Brain pericyte (primary cell): ENCODE results near the gene OBSCN.

Source experiments
- DNase-seq: peaks from one replicate; pipeline ENCODE4 v3.0.0-alpha.2; 2012; ENCODE audit warnings: low read depth, low spot score

Gene OBSCN, protein sequence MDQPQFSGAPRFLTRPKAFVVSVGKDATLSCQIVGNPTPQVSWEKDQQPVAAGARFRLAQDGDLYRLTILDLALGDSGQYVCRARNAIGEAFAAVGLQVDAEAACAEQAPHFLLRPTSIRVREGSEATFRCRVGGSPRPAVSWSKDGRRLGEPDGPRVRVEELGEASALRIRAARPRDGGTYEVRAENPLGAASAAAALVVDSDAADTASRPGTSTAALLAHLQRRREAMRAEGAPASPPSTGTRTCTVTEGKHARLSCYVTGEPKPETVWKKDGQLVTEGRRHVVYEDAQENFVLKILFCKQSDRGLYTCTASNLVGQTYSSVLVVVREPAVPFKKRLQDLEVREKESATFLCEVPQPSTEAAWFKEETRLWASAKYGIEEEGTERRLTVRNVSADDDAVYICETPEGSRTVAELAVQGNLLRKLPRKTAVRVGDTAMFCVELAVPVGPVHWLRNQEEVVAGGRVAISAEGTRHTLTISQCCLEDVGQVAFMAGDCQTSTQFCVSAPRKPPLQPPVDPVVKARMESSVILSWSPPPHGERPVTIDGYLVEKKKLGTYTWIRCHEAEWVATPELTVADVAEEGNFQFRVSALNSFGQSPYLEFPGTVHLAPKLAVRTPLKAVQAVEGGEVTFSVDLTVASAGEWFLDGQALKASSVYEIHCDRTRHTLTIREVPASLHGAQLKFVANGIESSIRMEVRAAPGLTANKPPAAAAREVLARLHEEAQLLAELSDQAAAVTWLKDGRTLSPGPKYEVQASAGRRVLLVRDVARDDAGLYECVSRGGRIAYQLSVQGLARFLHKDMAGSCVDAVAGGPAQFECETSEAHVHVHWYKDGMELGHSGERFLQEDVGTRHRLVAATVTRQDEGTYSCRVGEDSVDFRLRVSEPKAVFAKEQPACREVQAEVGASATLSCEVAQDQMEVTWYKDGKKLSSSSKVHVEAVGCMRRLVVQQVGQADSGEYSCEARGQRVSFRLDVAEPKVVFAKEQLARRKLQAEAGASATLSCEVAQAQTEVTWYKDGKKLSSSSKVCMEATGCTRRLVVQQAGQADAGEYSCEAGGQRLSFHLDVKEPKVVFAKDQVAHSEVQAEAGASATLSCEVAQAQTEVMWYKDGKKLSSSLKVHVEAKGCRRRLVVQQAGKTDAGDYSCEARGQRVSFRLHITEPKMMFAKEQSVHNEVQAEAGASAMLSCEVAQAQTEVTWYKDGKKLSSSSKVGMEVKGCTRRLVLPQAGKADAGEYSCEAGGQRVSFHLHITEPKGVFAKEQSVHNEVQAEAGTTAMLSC (N-terminal part only)

DNA sequence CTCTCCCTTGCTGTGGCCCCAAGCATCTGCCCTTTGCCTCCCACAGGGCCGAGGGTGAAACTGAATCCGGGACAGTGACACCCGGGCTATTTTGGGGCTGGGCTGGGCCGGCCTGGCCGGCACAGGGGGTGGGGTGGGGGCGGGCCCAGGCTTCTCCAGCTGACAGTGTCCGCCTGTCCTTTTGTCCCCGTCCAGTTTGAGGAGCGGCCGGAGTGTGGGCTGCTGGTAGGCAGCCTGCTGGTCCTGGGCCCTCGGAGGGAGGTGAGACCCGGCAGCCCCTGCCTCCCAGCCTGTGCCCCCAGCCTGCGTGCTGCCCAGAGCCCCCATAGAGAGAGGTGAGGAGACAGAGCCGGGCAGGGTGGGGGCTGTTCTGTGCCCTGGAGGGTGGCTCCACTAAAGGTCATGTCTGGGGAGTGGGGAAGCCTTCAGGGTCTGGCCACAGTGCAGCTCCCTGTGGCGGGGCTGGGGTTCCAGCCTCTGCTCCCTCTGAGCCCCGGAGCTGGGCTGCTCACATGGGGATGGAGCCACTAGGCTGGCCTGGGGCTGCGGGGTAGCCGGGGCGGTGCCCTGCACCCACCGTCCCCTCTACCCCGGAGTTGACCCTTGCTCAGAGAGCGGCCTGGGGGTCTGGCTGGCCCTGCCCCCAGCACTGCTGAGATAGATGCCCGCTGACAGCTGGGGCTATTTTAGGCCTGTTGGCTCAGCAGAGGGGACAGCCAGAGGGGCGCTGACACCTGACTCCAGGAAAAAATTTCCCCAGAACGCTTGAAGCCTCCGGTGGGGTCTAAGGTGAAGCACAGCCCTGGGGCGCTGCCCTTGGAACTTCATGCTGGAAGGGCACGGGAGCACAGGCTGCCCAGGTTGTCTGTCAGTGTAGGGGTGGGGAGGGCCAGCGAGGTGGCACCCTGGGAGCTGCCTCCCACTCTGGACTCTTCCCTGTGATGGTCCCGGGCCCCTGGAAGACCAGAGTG is at the start of gene OBSCN:
OBSCN (plus strand) TSS at position 194 of the 971 bp plus-strand sequence. CDS start 3,740 bp downstream, outside the sequence.
- no peak for DNase-seq

DNA sequence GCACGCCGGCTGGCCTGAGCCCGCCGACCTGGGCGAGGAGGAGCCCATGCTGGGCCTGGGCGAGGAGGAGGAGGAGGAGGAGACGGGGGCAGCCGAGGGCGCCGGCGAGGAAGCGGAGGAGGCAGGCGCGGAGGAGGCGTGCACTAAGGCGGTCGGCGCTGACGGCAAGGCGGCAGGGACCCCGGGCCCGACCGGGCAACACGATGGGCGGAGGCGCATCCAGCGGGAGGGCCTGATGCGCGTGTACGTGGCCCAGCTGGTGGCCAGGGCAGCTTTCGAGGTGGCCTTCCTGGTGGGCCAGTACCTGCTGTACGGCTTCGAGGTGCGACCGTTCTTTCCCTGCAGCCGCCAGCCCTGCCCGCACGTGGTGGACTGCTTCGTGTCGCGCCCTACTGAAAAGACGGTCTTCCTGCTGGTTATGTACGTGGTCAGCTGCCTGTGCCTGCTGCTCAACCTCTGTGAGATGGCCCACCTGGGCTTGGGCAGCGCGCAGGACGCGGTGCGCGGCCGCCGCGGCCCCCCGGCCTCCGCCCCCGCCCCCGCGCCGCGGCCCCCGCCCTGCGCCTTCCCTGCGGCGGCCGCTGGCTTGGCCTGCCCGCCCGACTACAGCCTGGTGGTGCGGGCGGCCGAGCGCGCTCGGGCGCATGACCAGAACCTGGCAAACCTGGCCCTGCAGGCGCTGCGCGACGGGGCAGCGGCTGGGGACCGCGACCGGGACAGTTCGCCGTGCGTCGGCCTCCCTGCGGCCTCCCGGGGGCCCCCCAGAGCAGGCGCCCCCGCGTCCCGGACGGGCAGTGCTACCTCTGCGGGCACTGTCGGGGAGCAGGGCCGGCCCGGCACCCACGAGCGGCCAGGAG is 49.5 kb upstream of the OBSCN start:
- DNase-seq = no peak

DNA sequence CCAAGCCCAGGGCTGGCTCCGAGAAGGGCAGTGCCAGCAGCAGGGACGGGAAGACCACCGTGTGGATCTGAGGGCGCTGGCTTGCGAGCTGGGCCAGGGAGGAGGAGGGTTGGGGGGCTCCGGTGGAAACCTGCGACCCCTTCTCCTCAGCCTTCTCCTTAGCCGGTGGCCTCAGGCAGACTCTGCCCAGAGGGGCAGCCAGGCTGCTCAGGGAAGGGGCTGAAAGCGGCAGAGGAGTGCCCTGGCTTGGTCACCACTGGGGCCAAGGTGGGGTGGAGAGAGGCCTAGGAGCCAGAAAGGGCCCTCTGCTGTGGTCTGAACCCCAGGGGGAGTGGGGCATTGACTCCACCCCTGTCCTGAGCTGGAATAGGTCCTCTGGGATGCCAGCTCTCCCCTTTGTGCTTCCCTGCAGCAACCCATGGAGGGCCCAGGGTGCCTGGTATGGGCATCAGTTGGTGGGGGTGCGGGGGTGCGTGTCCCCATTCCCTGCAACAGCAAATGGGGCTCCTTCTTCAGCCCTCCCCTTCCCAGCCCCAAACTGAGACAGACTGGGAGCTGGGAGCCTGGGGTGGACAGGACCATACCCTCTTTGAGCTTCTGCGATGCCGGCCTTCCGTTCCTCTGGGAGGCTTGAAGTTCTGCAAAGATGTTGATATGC is 48.7 kb upstream of the OBSCN start:
- no peak for DNase-seq

DNA sequence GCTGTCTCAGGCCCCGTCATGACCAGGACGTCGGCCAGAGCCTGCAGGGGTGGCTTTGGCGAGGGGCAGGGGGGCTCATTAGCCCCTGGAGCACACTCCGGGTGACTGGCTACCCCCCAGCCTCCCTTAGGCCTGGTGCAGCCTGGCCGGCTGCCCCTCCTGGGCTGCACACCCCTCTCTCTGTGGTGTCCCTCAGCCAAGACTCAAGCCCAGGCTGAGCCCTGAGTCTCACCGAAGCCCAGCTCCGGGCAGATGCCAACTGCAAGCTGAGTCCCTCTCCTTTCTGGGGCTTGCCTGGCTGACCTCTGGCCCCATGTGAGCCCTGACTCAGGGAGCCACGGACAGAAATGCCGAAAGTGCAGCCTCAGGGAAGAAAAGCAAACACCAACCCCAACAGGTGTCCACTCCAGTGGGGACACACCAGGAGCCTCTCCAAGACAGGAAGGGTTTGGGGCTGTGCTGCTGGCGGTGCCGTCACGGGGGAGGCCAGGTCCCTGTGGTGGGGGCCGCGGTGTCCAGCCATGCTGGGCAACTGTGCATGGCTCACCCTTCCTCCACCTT is 47.6 kb upstream of the OBSCN start:
- DNase-seq = no peak

DNA sequence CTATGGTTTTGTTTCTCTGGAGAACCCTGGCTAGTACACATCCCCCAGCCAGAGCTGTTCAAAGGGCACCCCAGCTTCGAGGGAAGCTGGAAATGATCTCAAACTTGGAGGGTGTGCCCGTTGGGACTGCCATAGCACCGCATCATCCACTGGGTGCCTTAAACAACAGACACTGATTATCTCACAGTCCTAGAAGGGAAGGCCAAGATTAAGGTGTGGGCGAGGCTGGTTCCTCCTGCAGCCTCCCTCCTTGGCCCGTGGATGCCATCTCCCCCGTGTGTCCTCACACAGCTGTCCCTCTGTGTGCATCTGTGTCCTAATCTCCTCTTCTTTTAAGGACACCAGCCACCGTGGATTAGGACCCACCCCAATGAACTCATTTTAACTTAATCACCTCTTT is 46.5 kb upstream of the OBSCN start:
- DNase-seq = no peak

DNA sequence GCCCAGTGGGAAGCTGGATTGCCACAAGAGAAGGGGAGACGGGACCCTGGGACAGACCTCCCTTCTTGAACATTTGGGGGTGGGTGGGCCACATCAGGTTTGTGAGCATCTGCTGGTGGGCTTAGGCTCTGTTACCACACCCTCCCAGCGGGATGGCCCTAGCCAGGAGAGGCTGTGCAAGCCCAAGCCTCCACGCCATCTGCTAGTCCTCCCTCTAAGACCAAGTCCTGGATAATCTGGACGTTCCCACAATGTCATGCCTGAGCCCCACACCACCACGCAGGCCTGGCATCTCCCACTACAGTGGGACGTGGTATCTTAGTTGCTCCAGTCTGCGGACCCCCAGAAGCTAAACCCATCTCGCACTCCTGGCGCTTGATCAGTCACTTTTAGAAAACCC is 46.0 kb upstream of the OBSCN start:
- no peak for DNase-seq

DNA sequence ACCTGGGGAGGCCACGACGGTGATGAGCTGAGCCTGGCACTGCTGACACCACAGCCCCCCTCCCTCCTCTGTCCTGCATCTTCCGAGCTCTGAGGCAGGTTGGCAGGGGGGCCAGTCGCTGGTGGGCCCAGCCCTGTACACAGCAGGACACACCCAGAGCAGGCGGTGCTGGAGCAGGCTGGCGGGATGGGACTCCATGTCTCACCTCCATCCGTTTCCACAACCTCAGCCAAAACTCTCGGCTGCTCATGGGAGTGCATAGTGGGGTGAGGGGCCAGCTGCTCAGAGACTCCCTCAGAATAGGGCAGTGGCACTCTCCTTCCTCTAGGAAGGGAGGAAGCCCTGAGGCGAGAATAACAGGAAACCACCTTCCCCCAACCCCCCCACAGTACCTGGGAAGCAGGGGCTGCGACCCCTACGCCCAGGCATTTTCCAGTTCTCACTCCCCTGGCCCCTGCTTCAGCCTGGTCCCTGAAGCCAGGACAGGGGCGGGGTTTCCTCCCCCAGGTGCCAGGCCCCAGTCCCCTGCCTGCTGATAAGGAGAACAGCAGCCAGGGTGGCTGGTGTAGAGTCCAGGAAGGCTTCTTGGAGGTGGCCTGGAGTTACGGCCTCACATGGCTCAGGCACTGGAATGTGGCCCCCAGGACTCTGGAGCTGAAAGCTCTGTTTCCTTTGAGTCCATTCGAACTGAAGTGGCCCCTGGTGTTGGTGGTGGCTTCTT is 45.4 kb upstream of the OBSCN start:
- DNase-seq = no peak

DNA sequence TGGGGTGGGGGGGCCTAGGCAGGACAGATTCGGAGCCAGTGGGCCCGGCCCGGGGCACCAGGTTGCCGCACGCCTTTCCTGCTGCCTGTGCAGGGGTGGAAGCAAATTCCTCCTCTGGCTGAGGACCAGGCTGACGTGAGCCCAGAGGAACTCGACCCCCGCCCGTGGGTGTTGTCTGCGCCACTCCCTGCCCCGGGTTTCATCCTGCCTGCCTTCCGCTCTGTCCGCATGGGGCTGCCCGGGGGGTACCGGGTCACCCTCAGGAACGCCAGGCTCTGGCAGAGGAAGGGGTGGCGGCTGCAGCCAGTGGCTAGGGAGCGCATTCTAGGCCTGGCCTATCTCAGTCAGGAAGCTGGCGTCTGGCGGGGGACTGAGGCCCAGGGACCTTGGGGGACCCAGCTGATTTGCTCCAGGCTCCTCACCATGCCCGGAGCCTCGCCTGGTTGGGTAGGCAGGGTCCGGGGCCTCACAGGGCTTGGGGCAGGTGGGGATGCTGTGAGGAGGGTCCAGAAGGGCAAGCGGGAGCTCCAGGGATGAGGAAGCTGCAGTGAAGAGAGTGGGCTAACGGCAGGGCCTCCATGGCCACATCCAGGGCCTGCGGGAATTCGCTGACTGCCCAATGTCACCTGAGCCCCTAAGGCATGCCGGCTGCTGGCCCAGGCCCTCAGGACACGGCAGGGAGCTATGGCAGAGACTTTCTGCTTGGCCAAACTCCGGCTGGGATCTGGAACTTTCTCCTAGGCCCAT is 44.7 kb upstream of the OBSCN start:
- no peak for DNase-seq

DNA sequence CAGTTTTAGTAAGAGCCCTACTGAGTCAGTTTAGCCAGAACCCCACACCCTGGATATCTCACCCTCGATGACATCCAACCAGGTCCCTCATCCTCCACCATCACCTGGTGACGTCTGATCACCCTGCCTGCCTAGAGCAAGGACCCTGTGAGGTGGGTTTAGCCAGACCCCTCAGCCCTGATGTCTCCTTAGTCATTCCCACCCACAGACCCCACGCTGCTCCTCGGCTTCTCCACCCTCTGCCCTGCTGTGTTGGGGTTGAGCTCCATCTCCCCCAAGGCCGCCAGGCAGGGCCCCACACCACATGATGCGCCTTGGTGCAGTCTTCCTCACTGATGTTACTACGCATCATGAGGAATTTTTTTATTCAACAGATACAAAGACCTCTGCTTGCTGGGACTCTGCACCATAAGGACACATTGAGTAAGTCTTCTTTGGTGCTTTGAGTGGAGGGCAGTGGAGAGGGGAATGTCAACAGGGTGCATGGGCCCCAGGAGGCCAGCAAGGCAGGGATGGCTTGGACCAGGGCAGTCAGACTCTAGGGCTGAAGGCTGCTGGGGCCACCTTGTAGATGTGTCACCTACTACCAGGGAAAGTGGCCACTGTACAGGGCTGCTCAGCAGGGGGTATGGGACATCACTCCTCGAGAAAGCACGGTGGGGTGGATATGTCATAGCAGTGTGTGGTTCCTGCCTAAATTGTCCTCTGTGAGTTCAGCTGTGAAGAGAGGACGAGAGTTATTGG is 43.9 kb upstream of the OBSCN start:
- no peak for DNase-seq

DNA sequence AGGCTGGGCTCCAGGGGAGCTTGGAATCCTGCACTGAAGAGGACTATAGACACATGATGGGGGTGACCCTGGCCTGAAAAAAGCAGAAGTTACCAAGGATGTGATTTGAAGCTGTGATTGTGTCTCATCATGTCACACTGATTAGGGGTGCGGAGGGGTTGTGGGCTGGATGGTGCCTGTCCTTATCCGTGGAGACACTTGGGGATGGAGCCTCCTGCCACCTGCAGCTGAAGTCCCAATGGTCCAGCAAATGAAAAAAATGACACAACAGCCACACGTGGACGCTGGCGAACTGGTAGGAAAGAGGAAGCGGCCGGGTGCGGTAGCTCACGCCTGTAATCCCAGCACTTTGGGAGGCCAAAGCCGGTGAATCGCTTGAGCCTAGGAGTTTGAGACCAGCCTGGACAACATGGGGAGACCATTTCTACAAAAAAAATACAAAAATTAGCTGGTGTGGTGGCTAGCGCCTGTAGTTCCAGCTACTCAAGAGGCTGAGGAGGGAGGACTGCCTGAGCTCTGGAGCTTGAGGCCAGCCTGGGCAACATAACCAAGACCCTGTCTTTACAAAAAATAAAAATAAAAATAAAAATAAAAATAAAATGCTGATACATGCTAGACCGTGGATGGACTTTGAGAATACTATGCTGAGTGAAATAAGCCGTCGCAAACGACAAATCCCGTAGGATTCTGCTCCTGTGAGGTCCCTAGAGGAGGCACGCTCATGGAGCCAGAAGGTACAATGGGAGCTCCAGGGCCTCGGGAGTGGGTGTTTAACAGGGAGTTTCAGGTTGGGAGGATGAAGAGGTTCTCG is 43.1 kb upstream of the OBSCN start:
- no peak for DNase-seq

DNA sequence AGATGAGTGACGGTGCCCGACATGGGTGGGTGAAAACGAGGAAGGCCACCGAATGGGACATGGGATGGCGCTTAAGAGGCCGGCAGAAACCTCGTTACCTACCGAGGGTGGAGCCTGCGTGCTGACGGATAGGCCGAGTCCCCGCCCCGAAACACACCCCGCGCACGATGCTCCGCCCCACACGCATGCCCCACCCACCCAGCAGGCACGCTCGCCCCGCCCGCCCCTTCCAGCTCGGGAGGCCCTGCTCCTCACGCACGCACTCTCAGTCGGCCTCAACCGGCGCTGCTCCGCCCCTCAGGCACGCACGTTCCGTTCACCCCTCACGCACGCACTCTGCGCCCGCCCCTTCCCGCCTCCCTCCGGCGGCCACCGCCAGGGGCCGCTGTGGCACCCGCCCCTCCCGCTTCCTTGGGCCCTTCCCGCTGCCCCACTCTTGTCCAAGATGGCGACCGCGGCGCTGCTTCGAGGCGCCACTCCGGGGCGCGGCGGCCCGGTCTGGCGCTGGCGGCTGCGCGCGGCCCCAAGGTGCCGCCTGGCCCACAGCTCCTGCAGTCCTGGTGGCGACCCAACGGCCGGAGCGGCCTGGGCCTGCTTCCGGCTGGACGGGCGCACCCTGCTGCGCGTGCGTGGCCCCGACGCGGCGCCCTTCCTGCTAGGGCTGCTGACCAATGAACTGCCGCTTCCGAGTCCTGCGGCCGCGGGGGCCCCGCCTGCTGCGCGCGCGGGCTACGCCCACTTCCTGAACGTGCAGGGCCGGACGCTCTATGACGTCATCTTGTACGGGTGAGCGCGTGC is 42.3 kb upstream of the OBSCN start, which contains the start of gene IBA57:
IBA57 (plus strand) TSS at position 433 of the 798 bp plus-strand sequence; CDS start at position 446, 13 bp downstream.
- DNase-seq = peak; percentile 98

DNA sequence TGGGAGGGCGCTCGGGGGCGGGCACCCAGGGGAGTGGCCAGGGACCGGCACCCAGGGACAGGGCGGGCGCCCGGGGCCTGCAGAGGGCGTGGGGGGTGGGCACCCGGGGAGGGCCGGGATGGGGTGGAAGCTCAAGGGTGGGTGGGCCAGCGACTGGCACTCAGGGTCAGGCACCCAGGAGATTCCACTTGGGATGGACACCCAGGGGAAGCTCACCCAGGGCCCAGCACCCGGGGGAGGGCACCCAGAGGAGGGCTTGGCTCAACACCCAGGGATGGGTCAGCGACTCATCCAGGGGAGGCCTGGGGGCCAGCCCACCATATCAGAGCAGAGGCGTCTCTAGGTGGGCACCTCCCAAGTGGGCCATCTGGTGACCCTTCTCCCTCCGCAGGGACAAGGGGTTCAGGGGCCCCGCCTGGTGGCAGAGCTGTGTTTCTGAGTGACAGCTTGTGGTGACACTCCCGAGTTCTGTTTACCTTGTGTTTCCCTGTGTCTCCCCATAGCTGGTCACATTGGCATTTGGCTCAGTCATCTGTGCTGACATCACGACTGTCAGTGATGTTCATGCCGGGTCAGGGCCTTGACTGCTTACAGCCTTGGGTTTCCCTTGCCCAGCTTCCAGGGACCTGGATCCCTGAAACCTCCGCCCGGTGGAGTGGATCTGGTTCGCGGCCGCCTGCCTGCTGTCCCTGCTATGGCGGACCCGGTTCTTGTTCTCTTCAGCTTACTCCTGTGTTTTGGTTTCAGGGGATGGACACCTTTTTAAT is 41.5 kb upstream of the OBSCN start:
- no peak for DNase-seq

DNA sequence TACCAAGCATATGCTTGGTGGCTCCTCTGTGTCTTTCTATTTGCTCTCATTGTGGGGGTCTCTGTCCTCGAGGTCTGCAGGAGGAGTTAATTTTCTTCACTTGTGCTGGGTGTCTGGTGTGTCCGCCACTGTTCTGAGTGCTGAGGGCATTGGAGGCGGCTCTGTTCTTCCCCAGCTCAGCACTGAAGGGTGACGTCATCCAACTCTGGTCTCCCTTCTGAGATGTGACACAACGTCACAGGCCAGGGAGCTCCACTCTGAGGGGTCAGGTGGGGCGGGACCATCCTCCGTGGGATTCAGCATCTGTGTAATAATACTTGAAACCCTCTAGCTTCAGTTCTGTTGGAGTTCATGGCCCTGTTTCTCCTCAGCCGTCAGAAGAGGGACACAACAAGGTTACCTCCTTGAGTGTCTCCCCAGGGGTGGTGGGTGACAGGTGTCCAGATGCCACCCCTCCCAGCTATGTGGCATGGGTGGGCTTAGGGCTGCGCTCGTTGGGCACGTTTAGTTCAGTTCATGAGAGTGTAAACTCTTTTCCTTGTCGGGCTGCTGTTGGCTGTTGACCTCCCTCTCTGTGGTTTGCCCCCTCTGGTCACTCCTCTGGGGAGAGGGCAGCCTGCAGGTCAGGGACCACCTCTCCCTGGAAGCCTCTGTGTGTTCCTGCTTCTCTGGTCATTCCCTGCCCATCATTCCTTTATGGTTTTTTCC is 39.1 kb upstream of the OBSCN start:
- no peak for DNase-seq

DNA sequence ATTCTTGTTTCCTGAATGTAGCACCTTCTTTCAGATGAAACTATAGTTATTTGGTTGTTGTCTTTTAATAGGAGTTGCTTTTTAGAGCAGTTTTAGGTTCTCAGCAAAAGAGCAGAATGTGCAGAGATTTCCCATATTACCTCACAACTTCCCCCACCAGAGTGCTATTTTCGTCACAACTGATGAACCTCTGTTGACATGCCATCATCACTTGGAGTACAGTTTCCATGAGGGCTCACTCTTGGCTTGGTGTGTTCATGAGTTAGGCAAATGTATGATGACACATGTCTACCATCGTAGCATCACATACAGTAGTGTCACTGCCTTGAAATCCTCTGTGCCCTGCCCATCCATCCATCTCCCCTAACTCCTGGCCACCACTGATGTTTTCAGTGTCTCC is 38.5 kb upstream of the OBSCN start:
- DNase-seq = no peak
